ENCODE data around the gene CEP41. TPM values are rescaled to one million over a fixed set of nuclear protein-coding genes. Genes with fewer than 3 reads are reported as not detected.
A peak's percentile ranks its signal among the peaks of the same experiment; 100 is the strongest.

CEP41 gene
- total and polyA plus RNA-seq, 2 experiments from 2014 or later = 17.4 to 25.0 TPM

GRCh38 chr7:130486954-130487436 is 46.2 kb upstream of the CEP41 start:
- H3K4me1 Mint-ChIP-seq = peaks cover 37% of the 10 kb centered on the region
- TF ChIP-seq, protein P1, sequence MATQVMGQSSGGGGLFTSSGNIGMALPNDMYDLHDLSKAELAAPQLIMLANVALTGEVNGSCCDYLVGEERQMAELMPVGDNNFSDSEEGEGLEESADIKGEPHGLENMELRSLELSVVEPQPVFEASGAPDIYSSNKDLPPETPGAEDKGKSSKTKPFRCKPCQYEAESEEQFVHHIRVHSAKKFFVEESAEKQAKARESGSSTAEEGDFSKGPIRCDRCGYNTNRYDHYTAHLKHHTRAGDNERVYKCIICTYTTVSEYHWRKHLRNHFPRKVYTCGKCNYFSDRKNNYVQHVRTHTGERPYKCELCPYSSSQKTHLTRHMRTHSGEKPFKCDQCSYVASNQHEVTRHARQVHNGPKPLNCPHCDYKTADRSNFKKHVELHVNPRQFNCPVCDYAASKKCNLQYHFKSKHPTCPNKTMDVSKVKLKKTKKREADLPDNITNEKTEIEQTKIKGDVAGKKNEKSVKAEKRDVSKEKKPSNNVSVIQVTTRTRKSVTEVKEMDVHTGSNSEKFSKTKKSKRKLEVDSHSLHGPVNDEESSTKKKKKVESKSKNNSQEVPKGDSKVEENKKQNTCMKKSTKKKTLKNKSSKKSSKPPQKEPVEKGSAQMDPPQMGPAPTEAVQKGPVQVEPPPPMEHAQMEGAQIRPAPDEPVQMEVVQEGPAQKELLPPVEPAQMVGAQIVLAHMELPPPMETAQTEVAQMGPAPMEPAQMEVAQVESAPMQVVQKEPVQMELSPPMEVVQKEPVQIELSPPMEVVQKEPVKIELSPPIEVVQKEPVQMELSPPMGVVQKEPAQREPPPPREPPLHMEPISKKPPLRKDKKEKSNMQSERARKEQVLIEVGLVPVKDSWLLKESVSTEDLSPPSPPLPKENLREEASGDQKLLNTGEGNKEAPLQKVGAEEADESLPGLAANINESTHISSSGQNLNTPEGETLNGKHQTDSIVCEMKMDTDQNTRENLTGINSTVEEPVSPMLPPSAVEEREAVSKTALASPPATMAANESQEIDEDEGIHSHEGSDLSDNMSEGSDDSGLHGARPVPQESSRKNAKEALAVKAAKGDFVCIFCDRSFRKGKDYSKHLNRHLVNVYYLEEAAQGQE (IDR thresholded peaks at IDR 0.05; ENCODE audit: unreplicated experiment) = no peak
- TF ChIP-seq JUNB (IDR thresholded peaks at IDR 0.05; ENCODE audit: unreplicated experiment) = no peak
- no peak for TF ChIP-seq ZNF462 (CRISPR knock-in tag; IDR thresholded peaks at IDR 0.05)
- no peak for TF ChIP-seq STAT1 (IDR thresholded peaks at IDR 0.05; ENCODE audit: unreplicated experiment)
- H3K9me3 Mint-ChIP-seq = peaks cover 5% of the 10 kb centered on the region; the same call in 2 of the 3 replicates
- H3K4me3 Mint-ChIP-seq = peak overlapping the region; percentile 89
- H4K20me1 ChIP-seq (replicated peaks; ENCODE audit: insufficient read depth) = no peaks in the 10 kb centered on the region; the same call in 1 of the 2 replicates
- peaks cover 9% of the 10 kb centered on the region for H3K27me3 Mint-ChIP-seq (ENCODE audit: insufficient read depth, low read depth, poor library complexity)
- peak overlapping the region; percentile 91 for H2AFZ ChIP-seq
- H3K4me3 ChIP-seq = peak overlapping the region; percentile 75
- peaks cover 31% of the 10 kb centered on the region for H3K4me1 ChIP-seq (ENCODE audit: insufficient read depth)
- peak; percentile 41 for DNase-seq (ENCODE audit: low spot score)
- peak overlapping the region; percentile 88 for H3K4me2 ChIP-seq
- peaks cover 3% of the 10 kb centered on the region; the same call in 1 of the 2 replicates for H3F3A ChIP-seq (replicated peaks; ENCODE audit: low read depth)
- no peak overlapping the region for H3K27ac ChIP-seq (ENCODE audit: low read depth)
- no peaks in the 10 kb centered on the region for H3K27me3 ChIP-seq (ENCODE audit: insufficient read depth)
- H3K9me2 ChIP-seq (ENCODE audit: insufficient read depth) = peaks cover 6% of the 10 kb centered on the region; the same call in 1 of the 2 replicates
- 0 out of 2 replicates have a peak, but pooled peaks cover 3% of the 10 kb centered on the region for H3K36me3 ChIP-seq (ENCODE audit: insufficient read depth)
- ATAC-seq = no peak
- H3K36me3 Mint-ChIP-seq (ENCODE audit: low read depth) = peaks cover 27% of the 10 kb centered on the region
- H3K79me2 ChIP-seq (replicated peaks; ENCODE audit: insufficient read depth) = peaks cover 48% of the 10 kb centered on the region
- peak overlapping the region; percentile 49; the same call in 1 of the 2 replicates for H3K27ac Mint-ChIP-seq

Data from GM23338 (cell line).